NCI-H1092 treated with DMSO at 0.1 percent for 48 hours (cell line): ENCODE data around the gene EPM2AIP1.
A peak's percentile ranks its signal among the peaks of the same experiment; 100 is the strongest.
"Not testable (repeated sequence)": the region's sequence is repeated elsewhere in the genome, so short reads cannot be mapped to it uniquely, and the experiment has no call there.

ENCODE experiments used
- DNase-seq: peaks from one replicate; lab custom pipeline; 2025; lab: John Stamatoyannopoulos, UW

Gene EPM2AIP1

GRCh38 chr3:36993326-36994283 lies 674 bp upstream of the EPM2AIP1 start, which contains the start of gene MLH1:
TSS of gene MLH1 (plus strand) at chr3:36993518. CDS start at chr3:36993548, 30 bp downstream.
- no peak for DNase-seq

DNA sequence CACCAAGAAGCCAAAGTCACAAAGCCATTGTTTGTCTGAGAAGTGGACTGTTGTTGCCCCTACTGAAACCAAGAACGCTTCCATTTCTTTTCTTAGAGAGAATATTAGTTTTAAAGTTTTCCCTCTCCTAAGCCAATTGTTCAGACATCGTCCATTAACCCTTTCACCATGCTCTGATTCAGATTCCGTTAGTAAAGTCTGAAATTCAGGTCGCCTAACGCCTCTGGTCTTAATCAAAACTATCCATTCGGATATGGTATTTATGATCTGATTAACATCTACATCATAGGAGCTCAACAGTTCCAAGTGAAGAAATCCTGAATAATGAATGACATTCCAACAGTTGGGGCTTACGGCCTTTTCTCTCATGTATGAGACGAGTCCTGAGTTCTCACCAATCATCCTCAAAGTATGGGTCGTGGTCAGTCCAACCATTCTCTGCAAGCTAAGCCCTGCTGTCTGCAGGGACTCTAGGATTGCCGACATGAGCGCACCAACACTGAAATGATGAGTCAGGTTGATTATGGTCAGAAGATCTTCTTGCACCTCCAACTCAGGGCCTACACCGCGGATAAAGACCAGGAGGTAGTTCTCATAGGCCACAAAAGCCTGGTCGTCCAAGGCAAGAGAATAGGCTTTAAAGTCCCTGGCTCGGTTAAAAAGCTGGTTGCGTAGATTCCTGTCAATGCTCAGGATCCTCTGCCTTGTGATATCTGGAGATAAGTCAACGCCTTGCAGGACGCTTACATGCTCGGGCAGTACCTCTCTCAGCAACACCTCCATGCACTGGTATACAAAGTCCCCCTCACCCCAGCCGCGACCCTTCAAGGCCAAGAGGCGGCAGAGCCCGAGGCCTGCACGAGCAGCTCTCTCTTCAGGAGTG lies 767 bp downstream of the EPM2AIP1 start:
- no peak for DNase-seq

GRCh38 chr3:36991147-36991546 lies 1.8 kb downstream of the EPM2AIP1 start:
- no peak for DNase-seq

DNA sequence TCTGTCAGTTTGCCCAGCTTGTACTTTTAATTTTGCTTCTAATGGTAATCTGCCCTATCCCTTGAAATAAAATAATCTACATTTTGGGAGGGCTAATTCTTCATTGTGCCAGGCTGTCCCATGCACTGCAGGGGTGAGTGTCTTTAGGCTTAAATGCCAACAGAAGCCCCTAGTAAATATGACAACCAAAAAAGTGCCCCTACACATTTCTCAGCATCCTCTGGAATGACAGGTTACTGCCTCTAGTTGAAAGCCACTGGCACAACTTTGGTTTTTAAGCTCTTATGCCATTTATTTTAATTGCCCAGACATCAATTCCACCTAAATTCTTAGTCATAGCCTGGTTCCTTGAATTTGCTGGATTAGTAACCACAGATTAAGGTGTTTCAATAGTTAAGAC lies 3.4 kb downstream of the EPM2AIP1 start:
- DNase-seq = no peak

- DNase-seq = no peak
Observed at GRCh38 chr3:36989005-36989404, 3.9 kb downstream of the EPM2AIP1 start.

GRCh38 chr3:36988356-36988755 lies 4.6 kb downstream of the EPM2AIP1 start:
- no peak for DNase-seq

DNA sequence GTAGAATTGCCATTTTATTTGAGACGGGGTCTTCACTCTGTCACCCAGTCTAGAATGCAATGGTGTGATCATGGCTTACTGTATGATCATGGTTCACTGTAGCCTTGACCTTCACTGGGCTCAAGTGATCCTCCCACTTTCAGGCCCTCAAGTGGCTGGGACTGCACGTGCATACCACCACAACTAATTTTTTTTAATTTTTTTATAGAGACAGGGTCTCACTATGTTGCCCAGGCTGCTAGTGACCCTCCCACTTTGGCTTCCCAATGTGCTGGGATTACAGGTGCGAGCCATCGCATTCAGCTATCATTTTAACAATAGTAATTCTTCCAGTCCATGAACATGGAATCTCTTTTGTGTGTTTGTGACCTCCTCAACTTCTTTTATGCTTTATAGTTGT lies 11.9 kb downstream of the EPM2AIP1 start:
- DNase-seq = no peak

- DNase-seq = no peak
Observed at GRCh38 chr3:36973139-36973538, 19.8 kb downstream of the EPM2AIP1 start.

DNA sequence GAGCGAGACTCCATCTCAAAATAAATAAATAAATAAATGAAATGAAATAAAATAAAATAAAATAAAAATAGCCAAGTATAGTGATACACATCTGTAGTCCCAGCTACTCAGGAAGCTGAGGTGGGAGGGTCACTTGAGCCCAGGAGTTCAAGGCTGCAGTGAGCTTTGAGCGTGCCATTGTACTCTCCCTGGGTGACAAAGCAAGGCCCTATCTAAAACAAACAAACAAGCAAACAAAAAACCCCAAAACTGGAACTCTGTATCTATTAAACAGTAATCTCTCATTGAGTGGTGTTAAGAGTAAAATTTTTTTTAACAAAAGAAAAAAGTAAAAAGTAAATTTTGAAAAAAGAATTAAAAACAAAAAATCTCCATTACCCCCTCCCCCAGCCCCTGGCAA lies 20.8 kb downstream of the EPM2AIP1 start:
- DNase-seq = no peak

- peak; percentile 87 for DNase-seq
Observed at GRCh38 chr3:36969540-36970432, 23.1 kb downstream of the EPM2AIP1 start.

DNA sequence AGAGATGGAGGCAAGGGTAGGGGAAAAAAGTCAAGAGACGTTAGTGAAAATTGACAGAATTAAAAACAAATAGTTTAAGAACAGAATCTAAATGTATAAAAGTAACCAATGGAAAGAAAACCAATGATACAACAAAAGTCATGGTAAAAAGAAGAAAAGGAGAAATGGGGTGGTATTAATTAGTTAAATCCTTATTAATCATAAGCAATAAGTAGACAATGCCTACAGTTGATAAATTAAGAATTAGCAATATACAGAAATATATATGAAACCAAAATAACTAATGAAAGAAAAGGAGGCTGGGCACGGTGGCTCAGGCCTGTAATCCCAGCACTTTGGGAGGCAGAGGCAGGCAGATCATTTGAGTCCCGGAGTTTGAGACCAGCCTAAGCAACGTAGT lies 23.8 kb downstream of the EPM2AIP1 start:
- no peak for DNase-seq

DNA sequence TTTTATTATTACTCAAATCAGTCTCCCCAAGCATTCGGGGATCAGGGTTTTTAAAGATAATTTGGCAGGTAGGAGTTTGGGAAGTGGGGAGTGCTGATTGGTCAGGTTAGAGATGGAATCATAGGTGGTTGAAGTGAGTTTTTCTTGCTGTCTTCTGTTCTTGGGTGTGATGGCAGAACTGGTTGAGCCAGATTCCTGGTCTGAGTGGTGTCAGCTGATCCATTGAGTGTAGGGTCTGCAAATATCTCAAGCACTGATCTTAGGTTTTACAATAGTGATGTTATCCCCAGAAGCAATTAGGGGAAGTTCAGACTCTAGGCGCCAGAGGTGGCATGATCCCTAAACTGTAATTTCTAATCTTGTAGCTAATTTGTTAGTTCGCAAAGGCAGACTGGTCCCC lies 27.5 kb downstream of the EPM2AIP1 start:
- no peak for DNase-seq

GRCh38 chr3:36964817-36965216 lies 28.1 kb downstream of the EPM2AIP1 start:
- DNase-seq = no peak

DNA sequence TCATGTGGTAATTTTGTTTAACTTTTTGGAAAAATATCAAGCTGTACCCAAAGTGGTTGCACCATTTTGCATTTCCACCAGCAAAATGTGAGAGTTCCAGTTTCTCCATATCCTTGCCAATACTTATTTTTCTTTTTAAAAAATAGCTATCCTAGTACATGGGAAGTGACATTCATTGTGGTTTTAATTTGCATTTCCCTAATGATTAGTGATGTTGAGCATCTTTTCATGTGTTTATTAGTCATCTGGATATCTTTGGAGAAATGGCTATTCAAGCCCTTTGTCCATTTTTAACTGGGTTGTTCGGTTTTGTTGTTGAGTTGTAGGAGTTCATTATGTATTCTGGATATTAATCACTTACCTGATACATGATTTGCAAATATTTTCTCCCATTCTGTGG lies 28.6 kb downstream of the EPM2AIP1 start:
- no peak for DNase-seq

DNA sequence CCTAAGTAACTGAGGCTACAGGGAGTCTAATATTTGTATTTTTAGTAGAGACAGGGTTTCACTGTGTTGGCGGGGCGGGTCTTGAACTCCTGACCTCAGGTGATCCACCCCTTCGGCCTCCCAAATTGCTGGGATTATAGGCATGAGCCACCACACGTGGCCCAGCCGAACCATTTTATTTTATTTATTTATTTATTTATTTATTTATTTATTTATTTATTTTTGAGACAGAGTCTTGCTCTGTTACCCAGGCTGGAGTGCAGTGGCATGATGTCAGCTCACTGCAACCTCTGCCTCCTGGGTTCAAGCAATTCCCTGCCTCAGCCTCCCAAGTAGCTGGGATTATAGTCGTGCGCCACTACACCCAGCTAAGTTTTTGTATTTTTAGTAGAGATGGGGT lies 29.9 kb downstream of the EPM2AIP1 start:
- DNase-seq = not testable (repeated sequence)

- DNase-seq = no peak
Observed at GRCh38 chr3:36960502-36960901, 32.4 kb downstream of the EPM2AIP1 start.

- DNase-seq = peak; percentile 92
Observed at GRCh38 chr3:36959821-36960220, 33.1 kb downstream of the EPM2AIP1 start.

GRCh38 chr3:36957862-36958686 lies 34.9 kb downstream of the EPM2AIP1 start:
- no peak for DNase-seq

- no peak for DNase-seq
Observed at GRCh38 chr3:36957063-36957462, 35.9 kb downstream of the EPM2AIP1 start.

DNA sequence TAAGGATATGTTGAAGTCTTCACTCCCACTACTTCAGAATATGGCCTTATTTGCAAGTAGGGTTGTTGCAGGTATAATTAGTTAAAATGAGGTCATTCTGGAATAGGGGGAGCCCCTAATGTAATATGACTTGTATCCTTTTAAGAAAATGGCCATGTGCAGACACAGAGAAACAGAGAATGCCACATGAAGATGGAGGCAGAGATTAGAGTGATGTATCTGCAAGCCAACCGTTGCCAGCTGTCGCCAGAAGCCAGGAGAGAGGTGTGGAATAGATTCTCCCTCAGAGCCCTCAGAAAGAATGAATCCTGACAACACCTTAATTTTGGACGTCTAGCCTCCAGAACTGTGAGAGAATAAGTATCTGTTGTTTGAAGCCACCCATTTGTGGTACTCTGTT lies 36.8 kb downstream of the EPM2AIP1 start:
- no peak for DNase-seq
